ENCODE measurements around the gene TJP3.

GRCh38 chr19:3768748-3769099 is 60.5 kb downstream of the TJP3 start:
- TF ChIP-seq, protein P1, sequence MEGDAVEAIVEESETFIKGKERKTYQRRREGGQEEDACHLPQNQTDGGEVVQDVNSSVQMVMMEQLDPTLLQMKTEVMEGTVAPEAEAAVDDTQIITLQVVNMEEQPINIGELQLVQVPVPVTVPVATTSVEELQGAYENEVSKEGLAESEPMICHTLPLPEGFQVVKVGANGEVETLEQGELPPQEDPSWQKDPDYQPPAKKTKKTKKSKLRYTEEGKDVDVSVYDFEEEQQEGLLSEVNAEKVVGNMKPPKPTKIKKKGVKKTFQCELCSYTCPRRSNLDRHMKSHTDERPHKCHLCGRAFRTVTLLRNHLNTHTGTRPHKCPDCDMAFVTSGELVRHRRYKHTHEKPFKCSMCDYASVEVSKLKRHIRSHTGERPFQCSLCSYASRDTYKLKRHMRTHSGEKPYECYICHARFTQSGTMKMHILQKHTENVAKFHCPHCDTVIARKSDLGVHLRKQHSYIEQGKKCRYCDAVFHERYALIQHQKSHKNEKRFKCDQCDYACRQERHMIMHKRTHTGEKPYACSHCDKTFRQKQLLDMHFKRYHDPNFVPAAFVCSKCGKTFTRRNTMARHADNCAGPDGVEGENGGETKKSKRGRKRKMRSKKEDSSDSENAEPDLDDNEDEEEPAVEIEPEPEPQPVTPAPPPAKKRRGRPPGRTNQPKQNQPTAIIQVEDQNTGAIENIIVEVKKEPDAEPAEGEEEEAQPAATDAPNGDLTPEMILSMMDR (IDR thresholded peaks at IDR 0.05): no peak
- TF ChIP-seq POLR2A (IDR thresholded peaks at IDR 0.05): no peak
